ENCODE data around the gene NUP188.

Gene NUP188

DNA sequence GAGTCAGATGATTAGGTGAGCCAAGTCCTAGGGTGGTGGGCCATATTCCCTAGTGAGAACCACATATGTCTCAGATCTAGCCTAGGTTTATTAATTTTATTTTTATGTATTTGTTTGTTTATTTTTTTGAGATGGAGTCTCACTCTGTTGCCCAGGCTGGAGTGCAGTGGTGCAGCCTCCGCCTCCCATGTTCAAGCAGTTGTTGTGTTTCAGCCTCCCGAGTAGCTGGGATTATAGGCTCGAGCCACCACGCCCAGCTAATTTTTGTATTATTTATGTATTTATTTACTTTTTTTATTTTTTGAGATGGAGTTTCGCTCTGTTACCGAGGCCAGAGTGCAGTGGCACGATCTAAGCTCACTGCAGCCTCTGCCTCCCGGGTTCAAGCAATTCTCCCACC lies 36.0 kb downstream of the NUP188 start:
- no peak for DNase-seq (ENCODE audit: low read depth)
- TF ChIP-seq CTCF (IDR thresholded peaks at IDR 0.05; ENCODE audit: control insufficient read depth, extremely low read depth, insufficient read depth) = no peak
- no peak overlapping the region for H3K4me3 ChIP-seq (ENCODE audit: low read depth, low read length)

DNA sequence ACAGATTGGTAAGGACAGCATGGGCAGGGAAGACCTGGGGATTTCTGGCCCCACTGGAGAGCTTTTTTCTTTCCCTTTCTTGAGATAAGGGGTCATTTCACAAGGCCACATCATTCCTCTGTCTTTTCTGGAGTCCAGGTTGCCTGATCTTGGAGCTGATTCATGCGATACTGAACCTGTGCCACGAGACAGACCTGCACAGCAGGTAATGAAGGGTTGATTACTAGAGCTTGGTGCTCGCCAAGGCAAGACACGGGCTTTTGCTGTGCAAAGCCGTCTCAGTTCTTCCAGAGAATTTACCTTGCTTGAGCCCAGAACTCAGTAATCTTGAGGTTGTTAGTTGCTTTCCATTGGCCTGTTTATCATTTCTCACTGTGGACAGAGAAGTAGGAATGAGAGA lies 39.2 kb downstream of the NUP188 start:
- DNase-seq (ENCODE audit: low read depth) = no peak
- no peak for TF ChIP-seq CTCF (IDR thresholded peaks at IDR 0.05; ENCODE audit: control insufficient read depth, extremely low read depth, insufficient read depth)
- H3K4me3 ChIP-seq (ENCODE audit: low read depth, low read length) = no peak overlapping the region

DNA sequence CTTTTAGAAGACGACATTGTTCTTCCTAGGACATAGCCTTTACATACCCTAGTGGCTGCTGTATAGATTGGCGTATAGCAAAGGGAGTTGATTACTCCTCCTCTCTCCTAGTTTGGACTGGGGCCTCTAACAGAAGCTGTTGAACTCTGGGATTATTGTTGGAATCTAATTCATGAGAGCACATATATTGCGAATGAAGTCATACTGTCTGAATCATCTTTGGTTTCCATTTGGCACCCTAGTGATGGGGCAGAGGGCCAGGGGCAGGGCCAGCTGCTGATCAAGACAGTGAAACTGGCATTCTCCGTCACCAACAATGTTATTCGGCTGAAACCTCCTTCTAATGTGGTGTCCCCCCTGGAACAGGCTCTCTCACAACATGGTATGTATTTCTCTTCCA lies 40.3 kb downstream of the NUP188 start:
- no peak for TF ChIP-seq CTCF (IDR thresholded peaks at IDR 0.05; ENCODE audit: control insufficient read depth, extremely low read depth, insufficient read depth)
- no peak for DNase-seq (ENCODE audit: low read depth)
- no peak overlapping the region for H3K4me3 ChIP-seq (ENCODE audit: low read depth, low read length)

GRCh38 chr9:128992995-128993394 lies 45.5 kb downstream of the NUP188 start:
- DNase-seq (ENCODE audit: low read depth) = no peak
- TF ChIP-seq CTCF (IDR thresholded peaks at IDR 0.05; ENCODE audit: control insufficient read depth, extremely low read depth, insufficient read depth) = peak; percentile 40; the same call in 1 of the 2 replicates
- H3K4me3 ChIP-seq (ENCODE audit: low read depth, low read length) = no peak overlapping the region

GRCh38 chr9:128995791-128996190 lies 48.3 kb downstream of the NUP188 start:
- H3K4me3 ChIP-seq (ENCODE audit: low read depth, low read length) = no peak overlapping the region
- TF ChIP-seq CTCF (IDR thresholded peaks at IDR 0.05; ENCODE audit: control insufficient read depth, extremely low read depth, insufficient read depth) = no peak
- no peak for DNase-seq (ENCODE audit: low read depth)

- no peak overlapping the region for H3K4me3 ChIP-seq (ENCODE audit: low read depth, low read length)
- no peak for DNase-seq (ENCODE audit: low read depth)
- TF ChIP-seq CTCF (IDR thresholded peaks at IDR 0.05; ENCODE audit: control insufficient read depth, extremely low read depth, insufficient read depth) = no peak
These were observed 51.0 kb downstream of the NUP188 start for GRCh38 chr9:128998462-128998861.

- DNase-seq (ENCODE audit: low read depth) = no peak
- no peak for TF ChIP-seq CTCF (IDR thresholded peaks at IDR 0.05; ENCODE audit: control insufficient read depth, extremely low read depth, insufficient read depth)
- no peak overlapping the region for H3K4me3 ChIP-seq (ENCODE audit: low read depth, low read length)
These were observed 52.2 kb downstream of the NUP188 start for GRCh38 chr9:128999581-129000206.
